ENCODE measurements around the gene AP4M1.
A peak's percentile ranks its signal among the peaks of the same experiment; 100 is the strongest.
"Not testable (repeated sequence)": the region's sequence is repeated elsewhere in the genome, so short reads cannot be mapped to it uniquely, and the experiment has no call there.

Gene AP4M1

DNA sequence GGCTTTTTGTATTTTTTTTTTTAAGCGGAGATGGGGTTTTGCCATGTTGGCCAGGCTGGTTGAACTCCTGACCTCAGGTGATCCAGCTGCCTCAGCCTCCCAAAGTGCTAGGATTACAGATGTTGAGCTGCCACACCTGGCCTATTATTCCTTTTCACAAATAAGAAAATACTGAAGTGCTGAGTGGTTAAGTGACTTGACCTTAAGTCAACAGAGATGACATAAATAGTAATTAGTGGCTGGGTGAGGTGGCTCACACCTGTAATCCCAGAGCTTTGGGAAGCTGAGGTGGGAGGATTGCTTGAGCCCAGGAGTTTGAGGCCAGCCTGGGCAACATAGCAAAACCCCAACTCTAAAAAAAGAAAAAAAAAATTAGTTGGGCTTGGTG lies 28.8 kb downstream of the AP4M1 start:
- H3K4me3 Mint-ChIP-seq, H3K9me3 Mint-ChIP-seq, H3K27me3 Mint-ChIP-seq, ATAC-seq, DNase-seq, H3K27ac Mint-ChIP-seq: not testable (repeated sequence)
- peaks cover 38% of the 10 kb centered on the region for H3K4me1 Mint-ChIP-seq

- Mint-ChIP-seq H3K4me3 (peak overlapping the region; percentile 60 to 69), H3K27ac (peak overlapping the region in 1 of 2 donors; percentile 62), H3K4me1 (peaks cover 32% of the 10 kb centered on the region), H3K9me3 (no peaks in the 10 kb centered on the region), H3K27me3 (no peaks in the 10 kb centered on the region)
- DNase-seq (peak; percentile 82 to 84), ATAC-seq (no peak)
Observed at GRCh38 chr7:100130608-100131453, 29.4 kb downstream of the AP4M1 start.

GRCh38 chr7:100132126-100132525 lies 30.7 kb downstream of the AP4M1 start:
- no peaks in the 10 kb centered on the region for H3K9me3 Mint-ChIP-seq
- no peak overlapping the region for H3K4me3 Mint-ChIP-seq
- DNase-seq: no peak
- H3K27me3 Mint-ChIP-seq: no peaks in the 10 kb centered on the region
- peaks cover 28% of the 10 kb centered on the region for H3K4me1 Mint-ChIP-seq
- no peak overlapping the region for H3K27ac Mint-ChIP-seq
- ATAC-seq: no peak

- Mint-ChIP-seq H3K27ac (no peak overlapping the region), H3K4me3 (no peak overlapping the region), H3K9me3 (no peaks in the 10 kb centered on the region), H3K27me3 (no peaks in the 10 kb centered on the region), H3K4me1 (peaks cover 30% of the 10 kb centered on the region)
- ATAC-seq (peak; percentile 78), DNase-seq (peak; percentile 56 to 69)
Observed at GRCh38 chr7:100132697-100133151, 31.3 kb downstream of the AP4M1 start.

DNA sequence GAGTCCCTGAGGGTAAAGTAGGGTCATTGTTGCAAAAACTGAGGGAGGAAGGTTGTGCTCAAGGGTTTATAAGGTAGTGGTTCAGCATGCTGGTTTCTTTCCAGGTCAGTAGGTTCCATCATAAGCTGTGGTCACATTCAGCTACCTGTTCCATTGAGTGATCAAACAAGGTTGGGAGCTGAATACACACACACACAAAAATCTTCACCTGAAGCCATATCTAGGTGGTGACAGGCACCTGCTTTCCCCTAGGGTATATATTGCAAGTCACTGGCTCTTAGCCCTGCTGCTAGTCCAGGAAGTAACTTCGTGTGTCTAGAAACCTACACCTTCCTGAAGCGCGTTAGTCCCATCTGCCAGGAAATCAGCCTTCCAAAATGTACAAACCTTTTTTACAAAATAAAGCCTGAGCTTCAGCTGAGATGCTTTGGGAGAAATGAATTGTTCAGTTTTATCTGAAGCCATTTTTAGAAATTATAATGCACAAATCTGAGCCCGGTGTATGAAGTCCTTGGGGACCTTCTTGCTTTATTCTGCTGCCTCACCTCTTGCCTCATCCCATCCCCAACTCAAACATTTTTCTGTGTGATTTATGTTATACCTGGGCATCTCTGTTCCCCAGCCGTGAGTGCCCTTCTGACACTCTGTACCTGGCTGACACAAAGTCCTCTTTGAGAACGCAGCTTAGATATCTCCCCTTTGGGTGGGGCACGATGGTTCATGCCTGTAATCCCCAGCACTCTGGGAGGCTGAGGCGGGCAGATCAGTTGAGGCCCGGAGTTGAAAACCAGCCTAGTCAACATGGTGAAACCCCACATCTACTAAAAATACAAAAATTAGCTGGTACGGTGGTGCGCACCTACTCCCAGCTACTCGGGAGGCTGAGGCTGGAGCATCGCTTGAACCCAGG lies 36.7 kb downstream of the AP4M1 start:
- H3K27ac Mint-ChIP-seq: peak overlapping the region in 1 of 2 donors; percentile 19
- ATAC-seq: no peak
- H3K4me1 Mint-ChIP-seq: peaks cover 18% of the 10 kb centered on the region
- H3K9me3 Mint-ChIP-seq: no peaks in the 10 kb centered on the region
- H3K4me3 Mint-ChIP-seq: no peak overlapping the region
- DNase-seq: no peak
- no peaks in the 10 kb centered on the region for H3K27me3 Mint-ChIP-seq

GRCh38 chr7:100141555-100141949 lies 40.1 kb downstream of the AP4M1 start:
- DNase-seq: no peak
- H3K27ac Mint-ChIP-seq: no peak overlapping the region
- H3K9me3 Mint-ChIP-seq: no peaks in the 10 kb centered on the region
- peaks cover 18% of the 10 kb centered on the region for H3K4me1 Mint-ChIP-seq
- H3K4me3 Mint-ChIP-seq: no peak overlapping the region
- ATAC-seq: no peak
- H3K27me3 Mint-ChIP-seq: no peaks in the 10 kb centered on the region

DNA sequence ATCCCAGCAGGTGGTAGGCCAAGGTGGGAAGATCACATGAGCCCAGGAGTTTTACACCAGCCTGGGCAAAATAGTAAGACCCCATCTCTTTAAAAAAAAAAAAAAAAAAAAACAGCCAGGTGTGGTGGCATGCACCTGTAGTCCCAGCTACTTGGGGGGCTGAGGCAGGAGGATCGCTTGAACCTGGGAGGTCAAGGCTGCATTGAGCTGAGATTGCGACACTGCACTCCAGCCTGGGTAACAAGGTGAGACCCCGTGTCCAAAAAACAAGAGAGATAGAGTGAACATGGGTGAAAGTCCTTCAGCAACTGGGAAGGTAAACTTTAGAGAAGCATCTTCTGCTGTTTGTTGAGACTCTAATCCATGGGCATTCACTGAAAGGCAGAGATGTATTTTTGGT lies 41.0 kb downstream of the AP4M1 start:
- ATAC-seq (no peak), DNase-seq (no peak)
- Mint-ChIP-seq H3K27ac (no peak overlapping the region), H3K27me3 (no peaks in the 10 kb centered on the region), H3K4me1 (peaks cover 18% of the 10 kb centered on the region), H3K4me3 (no peak overlapping the region), H3K9me3 (no peaks in the 10 kb centered on the region)

DNA sequence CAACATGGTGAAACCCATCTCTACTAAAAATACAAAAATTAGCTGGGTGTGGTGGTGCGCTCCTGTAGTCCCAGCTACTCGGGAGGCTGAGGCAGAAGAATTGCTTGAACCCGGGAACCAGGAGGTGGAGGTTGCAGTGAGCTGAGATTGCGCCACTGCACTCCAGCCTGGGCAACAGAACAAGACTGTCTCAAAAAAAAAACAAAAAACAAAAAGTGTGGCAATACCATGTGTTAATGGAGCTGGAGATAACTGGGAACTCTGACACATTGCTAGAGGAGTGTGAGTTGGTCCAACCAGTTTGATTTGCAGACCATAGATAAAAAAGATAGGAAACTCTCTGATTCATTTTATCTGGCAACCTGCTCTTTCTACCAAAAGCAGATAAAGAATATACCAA lies 44.9 kb downstream of the AP4M1 start:
- not testable (repeated sequence) for DNase-seq, H3K27ac Mint-ChIP-seq, ATAC-seq, H3K27me3 Mint-ChIP-seq, H3K4me3 Mint-ChIP-seq, H3K9me3 Mint-ChIP-seq
- H3K4me1 Mint-ChIP-seq: peaks cover 26% of the 10 kb centered on the region

- Mint-ChIP-seq H3K4me3 (no peak overlapping the region), H3K27me3 (no peaks in the 10 kb centered on the region), H3K4me1 (peaks cover 31% of the 10 kb centered on the region), H3K27ac (no peak overlapping the region), H3K9me3 (no peaks in the 10 kb centered on the region)
- ATAC-seq (no peak), DNase-seq (no peak)
Observed at GRCh38 chr7:100147278-100147677, 45.8 kb downstream of the AP4M1 start.

- H3K27me3 Mint-ChIP-seq: no peaks in the 10 kb centered on the region
- peak overlapping the region; percentile 97 to 99 for H3K4me3 Mint-ChIP-seq
- peaks cover 41% of the 10 kb centered on the region for H3K4me1 Mint-ChIP-seq
- ATAC-seq (peak; percentile 28), DNase-seq (no peak)
- peak overlapping the region; percentile 84 to 89 for H3K27ac Mint-ChIP-seq
- H3K9me3 Mint-ChIP-seq: no peaks in the 10 kb centered on the region
Observed at GRCh38 chr7:100148225-100148558, 46.7 kb downstream of the AP4M1 start.

DNA sequence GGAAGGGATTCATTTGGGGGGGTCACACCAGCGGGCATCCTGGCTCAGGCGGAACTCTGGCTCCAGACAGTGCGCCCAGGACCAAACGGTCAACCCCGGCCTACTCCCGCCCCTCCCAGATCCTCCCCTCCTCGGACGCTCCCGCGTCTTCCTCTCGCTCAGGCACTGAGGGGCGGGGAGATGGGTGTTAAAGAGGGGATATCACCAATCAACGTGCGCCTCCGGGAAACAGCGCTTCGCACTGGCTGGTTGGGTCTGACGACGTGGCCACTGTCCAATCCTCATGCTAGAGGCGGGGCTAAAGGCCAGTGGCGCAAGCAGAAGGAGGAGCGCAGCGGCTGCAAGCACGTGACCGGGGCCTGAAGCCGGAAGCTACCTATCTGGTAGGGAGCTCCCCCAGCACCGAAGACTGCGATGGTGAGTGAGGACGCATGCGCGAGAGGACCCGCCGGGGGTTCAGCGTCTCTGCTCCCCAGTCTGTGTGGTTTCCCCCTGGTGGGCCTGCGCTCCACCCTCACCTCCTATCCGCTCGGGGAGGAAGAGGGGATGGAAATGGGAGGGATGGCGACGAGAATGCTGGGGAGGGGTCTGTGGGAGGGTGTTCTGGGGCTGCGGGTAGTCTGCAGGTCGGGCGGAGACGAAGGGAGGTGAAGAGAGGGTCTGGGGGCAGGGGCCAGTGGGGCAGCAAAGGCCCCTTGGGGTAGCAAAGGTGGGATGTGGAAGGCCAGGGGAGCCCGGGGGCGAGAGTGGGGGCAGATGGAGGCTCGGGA lies 47.3 kb downstream of the AP4M1 start, which contains the start of gene LAMTOR4:
Gene LAMTOR4, plus strand, starts transcription at position 360 of the 770 bp plus-strand sequence. Its CDS starts 55 bp downstream, at position 415.
- Mint-ChIP-seq H3K9me3 (no peaks in the 10 kb centered on the region), H3K4me3 (peak within 1 kb of the TSS; percentile 97 to 99), H3K27me3 (no peaks in the 10 kb centered on the region), H3K4me1 (peaks cover 45% of the 10 kb centered on the region), H3K27ac (peak within 1 kb of the TSS; percentile 89 to 99)
- peak; percentile 98 for ATAC-seq
- peak; percentile 97 to 99 for DNase-seq

- Mint-ChIP-seq H3K4me1 (peaks cover 81% of the 10 kb centered on the region), H3K4me3 (peak overlapping the region in 1 of 2 donors; percentile 1), H3K9me3 (no peaks in the 10 kb centered on the region), H3K27me3 (no peaks in the 10 kb centered on the region), H3K27ac (peak overlapping the region in 1 of 2 donors; percentile 62)
- no peak for ATAC-seq
- DNase-seq: no peak
Observed at GRCh38 chr7:100152404-100152803, 51.0 kb downstream of the AP4M1 start.

- ATAC-seq: no peak
- no peak for DNase-seq
- Mint-ChIP-seq H3K27ac (peak overlapping the region in 1 of 2 donors; percentile 44), H3K27me3 (no peaks in the 10 kb centered on the region), H3K4me3 (no peak overlapping the region), H3K9me3 (no peaks in the 10 kb centered on the region), H3K4me1 (peaks cover 83% of the 10 kb centered on the region)
Observed at GRCh38 chr7:100152937-100153666, 51.7 kb downstream of the AP4M1 start.

DNA sequence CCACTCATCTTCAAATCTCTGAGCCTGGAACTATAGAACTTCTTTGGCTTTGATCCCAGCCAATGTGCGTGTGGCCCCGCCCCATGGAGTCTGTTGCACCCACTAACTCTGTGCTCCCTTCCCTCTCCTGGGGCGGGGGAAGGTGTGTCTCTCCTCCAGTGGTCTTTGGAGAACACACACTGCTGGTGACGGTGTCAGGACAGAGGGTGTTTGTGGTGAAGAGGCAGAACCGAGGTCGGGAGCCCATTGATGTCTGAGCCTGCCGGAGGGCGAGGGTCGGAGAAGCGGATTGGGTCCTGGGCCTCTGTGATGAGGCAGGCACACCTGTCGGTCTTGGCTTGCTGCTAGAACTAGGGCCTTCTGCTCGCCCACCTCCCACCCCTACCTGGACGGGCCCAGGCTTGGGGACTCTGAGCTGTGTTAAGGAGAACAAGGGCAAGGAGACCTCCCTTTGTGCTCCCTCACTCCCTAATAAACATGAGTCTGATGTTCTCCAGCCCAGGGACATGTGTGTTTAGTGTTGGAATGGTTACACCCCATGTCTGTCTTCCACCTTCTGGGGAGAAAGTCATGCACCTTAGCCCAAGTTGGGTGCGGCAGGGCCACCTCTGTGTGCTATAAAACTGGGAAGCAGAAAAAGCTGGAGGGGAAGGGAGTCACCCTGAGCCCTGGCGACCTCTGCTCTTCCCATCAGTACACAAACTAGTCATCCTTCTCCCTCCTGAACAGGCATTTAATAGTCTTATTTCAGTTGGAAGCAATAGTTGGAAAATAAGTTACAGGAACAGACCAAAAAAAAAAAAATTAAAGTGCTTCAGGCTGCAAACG lies 52.5 kb downstream of the AP4M1 start:
- Mint-ChIP-seq H3K9me3 (no peaks in the 10 kb centered on the region), H3K4me1 (peaks cover 79% of the 10 kb centered on the region), H3K27me3 (no peaks in the 10 kb centered on the region), H3K27ac (peak overlapping the region; percentile 24 to 44), H3K4me3 (no peak overlapping the region)
- DNase-seq (no peak), ATAC-seq (no peak)

Measured in stimulated activated naive CD8-positive, alpha-beta T cell treated with anti-CD3 and anti-CD28 coated beads, Interleukin-15, amount 100 ng/mL, for 72 hours (primary cell).